ENCODE results near the gene MRPL14.
A peak's percentile ranks its signal among the peaks of the same experiment; 100 is the strongest.

Gene MRPL14

GRCh38 chr6:44122801-44123200, 4.5 kb downstream of the MRPL14 start:
- DNase-seq, result peak; percentile 42

GRCh38 chr6:44120692-44121443, 6.4 kb downstream of the MRPL14 start:
- DNase-seq, result no peak

GRCh38 chr6:44119704-44120262, 7.5 kb downstream of the MRPL14 start:
- no peak for DNase-seq

GRCh38 chr6:44117397-44118128, 9.7 kb downstream of the MRPL14 start:
- DNase-seq, result no peak

- DNase-seq, result no peak
These were observed 10.4 kb downstream of the MRPL14 start for GRCh38 chr6:44116641-44117382.

GRCh38 chr6:44115866-44116265, 11.4 kb downstream of the MRPL14 start:
- no peak for DNase-seq

GRCh38 chr6:44113414-44113813, 13.8 kb downstream of the MRPL14 start:
- DNase-seq, result no peak

GRCh38 chr6:44111434-44112417, 15.5 kb downstream of the MRPL14 start:
- DNase-seq, result no peak

GRCh38 chr6:44110966-44111365, 16.3 kb downstream of the MRPL14 start:
- no peak for DNase-seq

GRCh38 chr6:44110005-44110676, 17.1 kb downstream of the MRPL14 start:
- no peak for DNase-seq

GRCh38 chr6:44109212-44109611, 18.0 kb downstream of the MRPL14 start:
- DNase-seq, result no peak

GRCh38 chr6:44108471-44108870, 18.8 kb downstream of the MRPL14 start:
- DNase-seq, result no peak

GRCh38 chr6:44107017-44107416, 20.2 kb downstream of the MRPL14 start:
- DNase-seq, result no peak

GRCh38 chr6:44105993-44106740, 21.1 kb downstream of the MRPL14 start:
- no peak for DNase-seq

GRCh38 chr6:44105146-44105545, 22.1 kb downstream of the MRPL14 start:
- no peak for DNase-seq

- DNase-seq, result no peak
These were observed 22.7 kb downstream of the MRPL14 start for GRCh38 chr6:44104481-44105021.

GRCh38 chr6:44102527-44102926, 24.7 kb downstream of the MRPL14 start:
- no peak for DNase-seq

GRCh38 chr6:44101832-44102231, 25.4 kb downstream of the MRPL14 start:
- DNase-seq, result no peak

- no peak for DNase-seq
These were observed 27.1 kb downstream of the MRPL14 start for GRCh38 chr6:44100088-44100550.

GRCh38 chr6:44099192-44099591, 28.1 kb downstream of the MRPL14 start:
- DNase-seq, result no peak

Data from central memory CD4-positive, alpha-beta T cell (primary cell).